ENCODE results near the gene SPG11. TPM values are rescaled to one million over a fixed set of nuclear protein-coding genes. Genes with fewer than 3 reads are reported as not detected.

The SPG11 gene
- total RNA-seq: 100 TPM
- polyA plus RNA-seq (ENCODE audit: insufficient read depth, low read depth, low replicate concordance): 35.3 TPM
- long read RNA-seq, donor 1, partial matches to known transcripts: 0 of 1 reads
- long read RNA-seq, donor 1, other reads (novel, unspliced or antisense): 0 of 1 reads
- long read RNA-seq, donor 2: 0 reads
- long read RNA-seq, donor 3, partial matches to known transcripts: 1,556 of 1,640 reads
- long read RNA-seq, donor 3, other reads (novel, unspliced or antisense): 83 of 1,640 reads
- long read RNA-seq, donor 4, partial matches to known transcripts: 212 of 895 reads
- long read RNA-seq, donor 4, other reads (novel, unspliced or antisense): 683 of 895 reads
- long read RNA-seq, donor 5: 0 reads
- long read RNA-seq, donor 6, partial matches to known transcripts: 0 of 1 reads
- long read RNA-seq, donor 6, other reads (novel, unspliced or antisense): 0 of 1 reads
- long read RNA-seq, donor 7, partial matches to known transcripts: 6 of 13 reads
- long read RNA-seq, donor 7, other reads (novel, unspliced or antisense): 4 of 13 reads
- long read RNA-seq, donor 8, partial matches to known transcripts: 0 of 1 reads
- long read RNA-seq, donor 8, other reads (novel, unspliced or antisense): 0 of 1 reads
- long read RNA-seq, donor 9, partial matches to known transcripts: 0 of 1 reads
- long read RNA-seq, donor 9, other reads (novel, unspliced or antisense): 0 of 1 reads
- long read RNA-seq, donor 10: 0 reads

- FAIRE-seq (peak; percentile 21), DNase-seq (peak; percentile 99)
- Histone ChIP-seq H3K27ac (ENCODE audit: low read depth in 2 of 2, low read length in 2 of 2) (peak within 1 kb of the TSS; percentile 95), H3K9me3 (ENCODE audit: control insufficient read depth in 2 of 3, insufficient read depth in 1 of 3, low read length in 3 of 3) (no peaks in the 10 kb centered on the region), H3K9ac (ENCODE audit: low read length in 3 of 3) (peak within 1 kb of the TSS; percentile 70 to 96 (median 96)), H3K4me3 (ENCODE audit: low read length in 3 of 3) (peak within 1 kb of the TSS; percentile 81 to 94 (median 92)), H3K27me3 (ENCODE audit: control insufficient read depth, insufficient read depth, low read length) (no peaks in the 10 kb centered on the region), H3K36me3 (ENCODE audit: control insufficient read depth in 2 of 3, insufficient read depth in 3 of 3, low read length in 3 of 3) (peaks cover 3 to 8% (median 7%) of the 10 kb centered on the region in 3 donors), H3K4me1 (ENCODE audit: control insufficient read depth in 2 of 3, insufficient read depth in 2 of 3, low read depth in 1 of 3, low read length in 3 of 3) (peaks cover 0 to 7% (median 3%) of the 10 kb centered on the region in 3 donors)
- TF ChIP-seq, protein P1, sequence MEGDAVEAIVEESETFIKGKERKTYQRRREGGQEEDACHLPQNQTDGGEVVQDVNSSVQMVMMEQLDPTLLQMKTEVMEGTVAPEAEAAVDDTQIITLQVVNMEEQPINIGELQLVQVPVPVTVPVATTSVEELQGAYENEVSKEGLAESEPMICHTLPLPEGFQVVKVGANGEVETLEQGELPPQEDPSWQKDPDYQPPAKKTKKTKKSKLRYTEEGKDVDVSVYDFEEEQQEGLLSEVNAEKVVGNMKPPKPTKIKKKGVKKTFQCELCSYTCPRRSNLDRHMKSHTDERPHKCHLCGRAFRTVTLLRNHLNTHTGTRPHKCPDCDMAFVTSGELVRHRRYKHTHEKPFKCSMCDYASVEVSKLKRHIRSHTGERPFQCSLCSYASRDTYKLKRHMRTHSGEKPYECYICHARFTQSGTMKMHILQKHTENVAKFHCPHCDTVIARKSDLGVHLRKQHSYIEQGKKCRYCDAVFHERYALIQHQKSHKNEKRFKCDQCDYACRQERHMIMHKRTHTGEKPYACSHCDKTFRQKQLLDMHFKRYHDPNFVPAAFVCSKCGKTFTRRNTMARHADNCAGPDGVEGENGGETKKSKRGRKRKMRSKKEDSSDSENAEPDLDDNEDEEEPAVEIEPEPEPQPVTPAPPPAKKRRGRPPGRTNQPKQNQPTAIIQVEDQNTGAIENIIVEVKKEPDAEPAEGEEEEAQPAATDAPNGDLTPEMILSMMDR (IDR thresholded peaks at IDR 0.05; ENCODE audit: borderline replicate concordance, extremely low read depth, insufficient read depth): peak; percentile 86
- intact Hi-C loops (cut with DNase I): loop anchor here (5.0 kb wide), 1 partner anchor 74 kb away; the partner anchor contains the start of gene TRIM69
These were observed at the start of gene SPG11 for GRCh38 chr15:44663410-44664308. Gene SPG11 (minus strand): TSS chr15:44663662. CDS start chr15:44663647, 15 bp downstream.

DNA sequence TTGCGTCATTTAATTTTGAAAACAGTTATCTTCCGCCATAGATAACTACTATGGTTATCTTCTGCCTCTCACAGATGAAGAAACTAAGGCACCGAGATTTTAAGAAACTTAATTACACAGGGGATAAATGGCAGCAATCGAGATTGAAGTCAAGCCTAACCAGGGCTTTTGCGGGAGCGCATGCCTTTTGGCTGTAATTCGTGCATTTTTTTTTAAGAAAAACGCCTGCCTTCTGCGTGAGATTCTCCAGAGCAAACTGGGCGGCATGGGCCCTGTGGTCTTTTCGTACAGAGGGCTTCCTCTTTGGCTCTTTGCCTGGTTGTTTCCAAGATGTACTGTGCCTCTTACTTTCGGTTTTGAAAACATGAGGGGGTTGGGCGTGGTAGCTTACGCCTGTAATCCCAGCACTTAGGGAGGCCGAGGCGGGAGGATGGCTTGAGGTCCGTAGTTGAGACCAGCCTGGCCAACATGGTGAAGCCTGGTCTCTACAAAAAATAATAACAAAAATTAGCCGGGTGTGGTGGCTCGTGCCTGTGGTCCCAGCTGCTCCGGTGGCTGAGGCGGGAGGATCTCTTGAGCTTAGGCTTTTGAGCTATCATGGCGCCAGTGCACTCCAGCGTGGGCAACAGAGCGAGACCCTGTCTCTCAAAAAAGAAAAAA lies 49.0 kb upstream of the SPG11 start:
- Histone ChIP-seq H3K27me3 (ENCODE audit: control insufficient read depth, insufficient read depth, low read length) (no peaks in the 10 kb centered on the region), H3K4me1 (ENCODE audit: control insufficient read depth in 2 of 3, insufficient read depth in 2 of 3, low read depth in 1 of 3, low read length in 3 of 3) (peaks cover 0 to 3% (median 0%) of the 10 kb centered on the region in 3 donors), H3K36me3 (ENCODE audit: control insufficient read depth in 2 of 3, insufficient read depth in 3 of 3, low read length in 3 of 3) (peaks cover 3 to 28% (median 22%) of the 10 kb centered on the region in 3 donors), H3K9me3 (ENCODE audit: control insufficient read depth in 2 of 3, insufficient read depth in 1 of 3, low read length in 3 of 3) (no peaks in the 10 kb centered on the region), H3K4me3 (ENCODE audit: low read length in 3 of 3) (peak overlapping the region; percentile 81 to 98 (median 91)), H3K27ac (ENCODE audit: low read depth in 2 of 2, low read length in 2 of 2) (peak overlapping the region; percentile 99 to 100), H3K9ac (ENCODE audit: low read length in 3 of 3) (peak overlapping the region; percentile 74 to 99 (median 85))
- intact Hi-C loops (cut with DNase I): no loop called here
- FAIRE-seq: no peak
- peak; percentile 28 to 90 (median 59) for DNase-seq
- TF ChIP-seq, protein P1 (IDR thresholded peaks at IDR 0.05; ENCODE audit: borderline replicate concordance, extremely low read depth, insufficient read depth): no peak

DNA sequence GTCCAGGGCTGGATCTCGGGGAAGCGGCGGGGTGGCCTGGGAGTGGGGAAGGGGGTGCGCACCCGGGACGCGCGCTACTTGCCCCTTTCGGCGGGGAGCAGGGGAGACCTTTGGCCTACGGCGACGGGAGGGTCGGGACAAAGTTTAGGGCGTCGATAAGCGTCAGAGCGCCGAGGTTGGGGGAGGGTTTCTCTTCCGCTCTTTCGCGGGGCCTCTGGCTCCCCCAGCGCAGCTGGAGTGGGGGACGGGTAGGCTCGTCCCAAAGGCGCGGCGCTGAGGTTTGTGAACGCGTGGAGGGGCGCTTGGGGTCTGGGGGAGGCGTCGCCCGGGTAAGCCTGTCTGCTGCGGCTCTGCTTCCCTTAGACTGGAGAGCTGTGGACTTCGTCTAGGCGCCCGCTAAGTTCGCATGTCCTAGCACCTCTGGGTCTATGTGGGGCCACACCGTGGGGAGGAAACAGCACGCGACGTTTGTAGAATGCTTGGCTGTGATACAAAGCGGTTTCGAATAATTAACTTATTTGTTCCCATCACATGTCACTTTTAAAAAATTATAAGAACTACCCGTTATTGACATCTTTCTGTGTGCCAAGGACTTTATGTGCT lies 48.4 kb upstream of the SPG11 start:
- Histone ChIP-seq H3K4me3 (ENCODE audit: low read length in 3 of 3) (peak overlapping the region; percentile 81 to 98 (median 91)), H3K9ac (ENCODE audit: low read length in 3 of 3) (peak overlapping the region; percentile 74 to 99 (median 85)), H3K4me1 (ENCODE audit: control insufficient read depth in 2 of 3, insufficient read depth in 2 of 3, low read depth in 1 of 3, low read length in 3 of 3) (peaks cover 0 to 3% (median 0%) of the 10 kb centered on the region in 3 donors), H3K36me3 (ENCODE audit: control insufficient read depth in 2 of 3, insufficient read depth in 3 of 3, low read length in 3 of 3) (peaks cover under 1 to 22% (median 16%) of the 10 kb centered on the region in 3 donors), H3K27ac (ENCODE audit: low read depth in 2 of 2, low read length in 2 of 2) (peak overlapping the region; percentile 99 to 100), H3K9me3 (ENCODE audit: control insufficient read depth in 2 of 3, insufficient read depth in 1 of 3, low read length in 3 of 3) (no peaks in the 10 kb centered on the region), H3K27me3 (ENCODE audit: control insufficient read depth, insufficient read depth, low read length) (no peaks in the 10 kb centered on the region)
- TF ChIP-seq, protein P1 (IDR thresholded peaks at IDR 0.05; ENCODE audit: borderline replicate concordance, extremely low read depth, insufficient read depth): no peak
- FAIRE-seq (no peak), DNase-seq (peak in 4 of 5 donors; percentile 59 to 80 (median 70))
- intact Hi-C loops (cut with DNase I): no loop called here
